ENCODE measurements around the gene LYVE1.

- no peak for TF ChIP-seq EZH2 (optimal IDR thresholded peaks at IDR 0.05; ENCODE audit: low read depth, low read length)
- TF ChIP-seq CTCF (IDR thresholded peaks at IDR 0.05; ENCODE audit: low read length): no peak
- no peak for TF ChIP-seq EZH2phosphoT487 (IDR thresholded peaks at IDR 0.05; ENCODE audit: low read length)
Measured at GRCh38 chr11:10566257-10566957, 2.1 kb downstream of the LYVE1 start.

Measured in MM.1S (cell line).